ENCODE data around the gene SLC25A30.
A peak's percentile ranks its signal among the peaks of the same experiment; 100 is the strongest.
"Not testable (repeated sequence)": the region's sequence is repeated elsewhere in the genome, so short reads cannot be mapped to it uniquely, and the experiment has no call there.

SLC25A30 gene

DNA sequence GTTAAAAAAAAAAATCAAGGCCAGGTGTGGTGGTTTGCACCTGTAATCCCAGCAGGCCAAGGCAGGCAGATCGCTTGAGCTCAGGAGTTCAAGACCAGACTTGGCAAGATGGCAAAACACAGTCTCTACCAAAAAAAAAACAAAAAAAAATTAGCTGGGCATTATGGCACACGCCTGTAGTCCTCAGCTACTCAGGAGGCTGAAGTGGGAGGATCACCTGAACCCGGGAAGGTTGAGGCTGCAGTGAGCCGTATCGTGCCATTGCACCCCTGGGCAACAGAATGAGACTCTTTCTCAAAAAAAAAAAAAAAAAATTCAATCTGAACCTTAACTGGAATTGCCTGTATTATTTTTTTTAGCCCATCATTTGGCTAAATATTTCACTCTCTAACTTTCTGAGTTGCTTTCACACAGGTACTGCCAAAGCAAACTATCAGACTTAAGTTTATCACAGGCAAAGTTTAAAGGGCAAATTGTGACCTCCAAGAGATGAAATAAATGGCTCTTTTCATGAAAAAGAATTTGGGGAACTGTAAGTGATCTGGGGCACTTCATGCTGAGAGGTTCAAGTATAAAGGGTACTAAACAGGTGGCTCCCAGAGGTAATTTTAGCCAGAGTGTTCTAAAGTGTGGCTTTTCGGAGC lies 14.7 kb upstream of the SLC25A30 start:
- no peak for DNase-seq (ENCODE audit: low read depth in 2 of 2)

DNA sequence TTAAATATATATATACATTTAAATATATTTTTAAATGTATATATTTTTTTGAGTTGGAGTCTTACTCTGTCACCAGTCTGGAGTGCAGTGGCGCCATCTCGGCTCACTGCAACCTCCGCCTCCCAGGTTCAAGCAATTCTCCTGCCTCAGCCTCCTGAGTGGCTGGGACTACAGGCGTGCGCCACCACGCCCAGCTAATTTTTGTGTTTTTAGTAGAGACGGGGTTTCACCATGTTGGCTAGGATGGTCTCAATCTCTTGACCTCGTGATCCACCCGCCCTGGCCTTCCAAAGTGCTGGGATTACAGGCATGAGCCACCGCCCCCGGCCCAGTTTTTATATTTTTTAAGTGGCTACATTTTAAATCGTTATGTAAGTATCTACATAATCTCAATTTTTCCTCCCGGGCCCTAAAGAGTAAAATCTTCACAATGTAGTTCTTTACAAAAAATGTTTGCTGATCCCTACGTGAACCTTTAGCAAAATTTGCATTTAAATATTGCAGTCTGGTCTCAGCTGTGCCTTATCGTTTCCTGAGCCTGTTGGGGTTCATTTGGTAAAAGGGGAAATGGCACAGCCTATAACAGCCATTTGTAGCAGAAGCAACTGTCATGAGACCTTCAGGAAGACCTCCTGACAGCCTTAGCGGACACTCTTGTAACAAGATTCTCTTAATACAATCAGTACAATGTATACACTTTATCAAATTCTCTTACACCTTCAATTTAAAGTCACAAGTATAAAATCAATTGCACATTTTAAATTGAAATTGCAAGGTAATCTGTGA lies 8.1 kb upstream of the SLC25A30 start:
- not testable (repeated sequence) for DNase-seq (ENCODE audit: low read depth in 2 of 2)

DNA sequence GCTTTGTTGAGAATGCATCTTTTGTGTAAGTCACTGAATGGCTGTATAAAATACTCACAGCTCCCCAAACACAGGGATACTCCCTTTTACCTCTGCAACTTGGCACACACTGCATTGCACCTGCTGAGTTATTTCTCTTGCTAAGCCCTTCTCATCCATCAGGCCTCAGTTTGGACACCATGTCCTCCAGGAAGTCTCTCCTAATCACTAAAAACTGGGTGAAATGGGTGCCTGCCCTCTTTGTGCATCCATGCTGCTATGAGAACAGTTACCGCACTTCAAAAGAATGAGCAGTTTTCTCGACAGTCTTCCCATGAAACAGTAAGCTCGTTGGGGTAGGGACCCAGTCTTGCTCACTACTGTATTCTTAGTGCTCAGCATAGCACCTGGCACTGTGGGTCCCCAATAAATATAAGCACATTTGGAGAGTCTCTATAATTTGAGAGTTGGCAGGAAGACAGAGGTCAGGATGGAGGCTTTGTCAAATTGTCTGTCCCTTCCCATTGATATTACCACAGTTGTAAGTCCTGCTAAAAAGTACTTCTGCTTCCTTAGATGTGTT lies 4.6 kb upstream of the SLC25A30 start:
- DNase-seq (ENCODE audit: low read depth in 2 of 2), result no peak

DNA sequence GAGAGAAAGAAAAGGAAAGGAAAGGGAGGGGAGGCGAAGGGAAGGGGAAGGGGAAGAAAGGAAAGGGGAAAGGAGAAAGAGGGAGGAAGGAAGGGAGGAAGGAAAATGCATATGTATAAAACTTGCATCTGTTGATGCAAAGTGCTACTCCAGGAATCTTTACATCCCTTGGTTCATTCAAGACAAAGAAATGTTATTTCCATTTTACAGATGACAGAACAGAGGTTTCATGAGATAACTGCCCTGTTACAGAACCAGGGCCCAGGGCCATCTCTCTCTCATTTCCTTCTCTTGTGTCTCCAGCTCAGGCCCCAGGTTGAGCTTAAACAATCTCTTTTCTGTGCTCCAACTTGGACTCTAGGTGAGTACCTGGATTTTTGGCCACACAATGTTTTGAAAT lies 1.8 kb upstream of the SLC25A30 start:
- no peak for DNase-seq (ENCODE audit: low read depth in 2 of 2)

DNA sequence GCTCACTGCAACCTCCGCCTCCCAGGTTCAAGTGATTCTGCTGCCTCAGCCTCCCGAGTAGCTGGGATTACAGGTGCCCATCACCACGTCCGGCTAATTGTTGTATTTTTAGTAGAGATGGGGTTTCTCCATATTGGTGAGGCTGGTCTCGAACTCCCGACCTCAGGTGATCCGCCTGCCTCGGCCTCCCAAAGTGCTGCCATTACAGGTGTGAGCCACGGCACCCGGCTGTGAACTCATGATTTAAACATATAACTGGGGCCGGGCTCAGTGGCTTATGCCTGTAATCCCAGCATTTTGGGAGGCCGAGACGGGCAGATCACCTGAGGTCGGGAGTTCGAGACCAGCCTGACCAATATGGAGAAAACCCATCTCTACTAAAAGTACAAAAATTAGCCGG lies 1.2 kb upstream of the SLC25A30 start:
- not testable (repeated sequence) for DNase-seq (ENCODE audit: low read depth in 2 of 2)

DNA sequence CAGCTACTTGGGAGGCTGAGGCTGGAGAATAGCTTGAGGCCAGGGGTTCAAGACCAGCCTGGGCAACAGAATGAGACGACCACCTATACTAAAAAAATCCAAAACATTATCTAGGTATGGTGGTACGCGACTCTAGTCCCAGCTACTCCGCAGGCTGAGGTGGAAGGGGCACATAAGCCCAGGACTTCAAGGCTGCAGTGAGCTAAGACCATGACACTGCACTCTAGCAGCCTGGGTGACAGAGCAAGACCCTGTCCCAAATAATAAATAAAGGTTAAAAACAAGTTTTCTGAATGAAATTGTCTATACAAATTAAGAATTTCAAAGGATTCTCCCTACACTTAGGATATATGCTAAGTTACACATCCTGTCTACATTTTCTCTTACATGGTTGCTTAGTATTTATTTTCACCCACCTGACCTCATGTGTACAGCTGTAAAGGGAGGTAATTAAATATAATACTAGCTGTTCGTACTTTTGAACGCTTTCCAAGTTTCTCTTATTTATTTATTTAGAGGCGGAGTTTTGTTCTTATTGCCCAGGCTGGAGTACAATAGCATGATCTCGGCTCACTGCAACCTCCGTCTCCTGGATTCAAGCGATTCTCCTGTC lies 1.6 kb downstream of the SLC25A30 start:
- no peak for DNase-seq (ENCODE audit: low read depth in 2 of 2)

DNA sequence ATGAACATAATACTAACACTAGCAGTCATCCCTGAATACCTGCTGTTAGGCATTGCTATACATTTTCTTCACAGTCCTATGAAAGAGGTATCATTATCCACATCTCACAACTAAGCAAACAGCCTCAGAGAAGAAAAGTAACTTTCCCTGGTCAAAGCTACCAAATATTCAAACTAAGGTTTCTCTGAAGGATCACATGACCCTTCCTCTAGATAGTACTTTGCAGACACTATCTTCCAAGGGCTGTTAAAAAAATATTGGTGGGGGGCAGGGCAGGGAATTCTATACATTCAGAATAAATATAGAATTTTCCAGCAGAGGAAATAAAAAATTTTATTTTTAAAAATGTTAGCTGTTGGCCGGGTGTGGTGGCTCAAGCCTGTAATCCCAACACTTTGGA lies 3.1 kb downstream of the SLC25A30 start:
- DNase-seq (ENCODE audit: low read depth in 2 of 2), result no peak

DNA sequence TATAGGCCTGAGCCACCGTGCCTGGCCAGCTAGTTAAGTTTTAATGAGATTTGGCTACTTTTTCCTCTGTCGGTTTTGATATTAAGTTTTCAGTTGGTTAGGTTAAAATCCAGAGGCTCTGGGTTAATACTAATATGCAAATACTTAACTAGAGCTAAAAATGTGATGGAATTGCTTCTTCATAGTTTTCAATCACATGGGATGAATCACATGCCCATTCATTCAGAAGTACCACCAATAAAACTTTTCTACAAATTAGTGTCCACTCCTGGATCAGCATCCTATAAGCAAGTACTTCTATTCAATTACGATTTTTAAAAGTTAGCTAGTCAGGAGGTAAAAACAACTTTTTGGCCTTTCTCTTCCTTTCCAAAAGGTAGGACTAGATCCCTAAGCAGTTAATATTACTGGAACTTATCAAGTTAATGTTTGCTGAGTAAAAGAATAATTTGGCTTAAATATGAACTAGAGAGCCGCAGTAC lies 4.3 kb downstream of the SLC25A30 start:
- no peak for DNase-seq (ENCODE audit: low read depth in 2 of 2)

DNA sequence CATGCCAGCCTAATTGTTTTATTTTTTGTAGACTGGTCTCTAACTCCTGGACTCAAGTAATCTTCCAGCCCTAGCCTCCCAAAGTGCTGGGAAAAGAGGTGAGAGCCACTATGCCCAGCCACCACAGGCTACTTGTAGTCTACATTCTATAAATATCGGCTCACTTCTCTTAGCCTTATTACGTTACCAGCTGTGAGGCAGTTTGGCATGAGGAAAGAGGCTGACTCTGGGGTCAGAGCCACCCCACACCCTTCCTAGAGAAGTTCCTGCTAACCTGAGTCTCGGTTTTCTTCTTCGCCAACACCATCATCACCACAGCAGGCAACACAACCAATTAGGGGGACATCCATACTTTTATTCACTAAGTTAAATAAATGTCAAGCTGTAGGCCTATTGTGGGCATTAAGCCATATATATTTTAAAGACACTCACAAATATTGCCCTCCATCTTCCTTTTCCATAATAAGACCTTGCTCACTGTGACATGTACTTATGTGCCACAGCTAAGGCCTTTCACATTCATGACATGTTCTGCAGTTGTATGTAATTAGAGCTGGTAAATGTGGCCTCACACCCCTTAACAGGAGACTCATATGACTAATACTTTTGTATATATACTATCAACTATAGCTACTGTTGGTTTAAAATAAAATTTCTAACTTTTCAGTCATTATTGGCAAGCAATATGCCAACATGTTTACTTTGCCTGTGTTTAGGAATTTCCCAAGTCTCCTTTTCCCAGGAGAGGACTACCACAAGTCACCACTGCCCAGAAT lies 5.7 kb downstream of the SLC25A30 start:
- no peak for DNase-seq (ENCODE audit: low read depth in 2 of 2)

DNA sequence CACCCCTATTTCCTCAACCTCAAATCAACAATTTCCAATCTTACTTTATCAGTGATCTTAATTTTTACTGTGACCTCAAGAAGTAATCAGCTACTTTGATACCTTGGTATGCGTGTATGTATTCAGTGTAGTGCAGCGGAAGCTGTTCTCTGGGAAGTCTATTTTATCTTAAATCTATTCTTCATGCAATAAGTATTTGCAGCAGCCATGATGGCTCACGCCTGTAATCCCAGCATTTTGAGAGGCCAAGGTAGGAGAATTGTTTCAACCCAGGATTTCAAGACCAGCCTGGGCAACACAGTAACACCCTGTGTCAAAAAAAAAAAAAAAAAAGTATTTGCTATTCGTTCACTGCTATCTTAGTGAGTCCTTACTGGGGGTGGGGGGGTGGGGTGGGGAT lies 6.5 kb downstream of the SLC25A30 start:
- DNase-seq (ENCODE audit: low read depth in 2 of 2), result no peak

DNA sequence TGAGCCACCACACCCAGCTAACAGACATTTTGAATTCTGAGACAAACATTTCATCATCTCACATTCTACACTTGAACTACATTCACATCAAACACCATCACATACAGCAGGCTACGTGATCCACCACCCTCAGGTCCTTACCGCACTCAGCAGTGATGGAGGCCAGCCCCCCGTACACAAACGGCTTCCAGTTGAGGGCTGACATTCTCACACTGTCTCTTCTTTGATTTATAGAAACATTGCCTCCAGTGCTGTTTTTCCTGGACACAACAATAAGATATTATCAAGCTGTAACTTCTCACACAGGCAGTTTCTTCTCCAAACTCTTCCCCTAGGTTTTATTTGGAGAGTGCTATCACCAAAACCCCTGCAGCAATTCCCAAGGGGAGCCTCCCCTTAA lies 7.0 kb downstream of the SLC25A30 start:
- no peak for DNase-seq (ENCODE audit: low read depth in 2 of 2)

DNA sequence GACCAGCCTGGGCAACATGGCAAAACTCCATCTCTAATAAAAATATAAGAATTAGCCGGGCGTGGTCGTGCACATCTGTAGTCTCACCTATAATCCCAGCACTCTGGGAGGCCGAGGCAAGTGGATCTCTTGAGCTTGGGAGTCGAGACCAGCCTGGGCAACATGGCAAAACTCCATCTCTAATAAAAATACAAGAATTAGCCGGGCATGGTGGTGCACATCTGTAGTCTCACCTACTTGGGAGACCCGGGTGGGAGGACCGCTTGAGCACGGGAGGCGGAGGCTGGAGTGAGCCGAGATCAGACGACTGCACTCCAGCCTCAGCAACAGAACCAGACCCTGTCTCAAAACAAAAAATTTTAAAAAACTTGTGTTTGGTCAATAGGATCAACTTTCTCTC lies 7.7 kb downstream of the SLC25A30 start:
- DNase-seq (ENCODE audit: low read depth in 2 of 2), result no peak

DNA sequence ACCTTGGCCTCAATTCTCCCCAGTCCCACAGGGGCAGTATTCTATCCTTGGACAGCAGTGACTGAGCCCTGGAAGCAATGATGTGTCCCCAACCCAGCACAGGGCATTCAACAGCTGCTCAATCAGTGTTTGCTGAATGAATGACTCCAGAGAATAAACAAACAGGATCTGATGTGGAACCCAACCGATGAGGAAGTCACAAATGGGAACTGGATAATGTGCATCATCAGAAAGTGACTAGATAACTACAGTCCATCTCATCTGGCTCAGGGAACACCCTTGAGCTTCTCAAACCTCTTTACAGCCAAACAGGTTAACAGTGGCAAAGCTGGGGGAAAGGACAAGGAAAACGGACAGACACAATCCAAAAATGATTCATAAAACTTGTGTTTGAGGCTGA lies 8.2 kb downstream of the SLC25A30 start:
- no peak for DNase-seq (ENCODE audit: low read depth in 2 of 2)

DNA sequence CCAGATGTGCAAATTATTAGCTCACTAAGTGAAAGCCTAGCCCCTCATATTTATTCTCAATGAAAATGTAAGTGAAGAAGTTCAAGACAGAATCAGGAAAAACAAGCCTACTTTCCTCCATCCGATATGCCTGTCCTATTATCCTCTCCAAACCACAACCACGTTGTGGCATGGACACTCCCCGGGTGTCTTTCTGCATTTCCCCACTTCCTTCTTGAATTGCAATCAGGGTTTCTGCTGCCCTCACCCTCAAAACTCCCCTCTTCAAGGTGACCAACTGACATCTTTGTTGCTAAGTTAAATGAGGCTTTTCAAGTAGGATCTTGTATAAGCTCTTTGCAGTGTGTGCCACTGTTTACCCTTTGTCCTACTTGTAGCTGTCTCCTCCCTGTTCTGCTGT lies 11.8 kb downstream of the SLC25A30 start:
- DNase-seq (ENCODE audit: low read depth in 2 of 2), result no peak

DNA sequence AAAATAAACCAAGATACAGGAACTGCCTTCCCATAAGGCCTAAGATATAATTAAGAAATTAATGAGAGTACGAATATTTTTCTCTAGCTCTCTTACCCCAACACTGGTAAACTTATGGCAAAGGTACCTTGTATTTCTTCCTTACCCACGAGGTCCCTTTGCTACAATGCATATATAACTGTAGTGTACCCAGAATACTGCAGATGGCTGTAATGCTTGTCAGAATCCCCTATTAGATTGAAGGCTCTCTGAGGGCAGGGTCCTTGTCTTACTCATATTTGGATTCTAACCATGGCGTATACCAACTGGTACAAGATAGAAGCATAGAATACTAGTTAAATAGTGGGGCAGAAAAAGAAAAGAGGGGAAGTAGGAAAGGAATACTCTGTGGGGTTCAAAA lies 15.1 kb downstream of the SLC25A30 start:
- no peak for DNase-seq (ENCODE audit: low read depth in 2 of 2)

DNA sequence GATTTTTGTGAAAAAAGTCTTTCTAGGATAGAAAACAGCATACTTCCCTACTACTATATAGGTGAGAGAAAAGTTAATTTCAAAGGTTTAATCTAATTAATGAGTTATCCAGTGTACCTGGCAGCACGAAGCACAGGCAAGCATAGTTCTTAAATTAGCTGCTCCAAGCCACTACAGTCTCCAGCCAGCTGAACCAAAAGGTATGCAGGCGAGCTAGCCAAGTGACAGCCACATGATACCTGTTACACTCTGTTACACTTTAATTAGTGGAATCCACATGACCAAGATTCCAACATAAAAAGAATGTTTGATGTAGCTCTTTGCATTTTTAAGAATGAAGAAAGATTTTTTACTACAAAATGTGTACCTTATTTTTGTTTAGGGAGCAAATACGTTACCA lies 15.5 kb downstream of the SLC25A30 start:
- DNase-seq (ENCODE audit: low read depth in 2 of 2), result no peak

DNA sequence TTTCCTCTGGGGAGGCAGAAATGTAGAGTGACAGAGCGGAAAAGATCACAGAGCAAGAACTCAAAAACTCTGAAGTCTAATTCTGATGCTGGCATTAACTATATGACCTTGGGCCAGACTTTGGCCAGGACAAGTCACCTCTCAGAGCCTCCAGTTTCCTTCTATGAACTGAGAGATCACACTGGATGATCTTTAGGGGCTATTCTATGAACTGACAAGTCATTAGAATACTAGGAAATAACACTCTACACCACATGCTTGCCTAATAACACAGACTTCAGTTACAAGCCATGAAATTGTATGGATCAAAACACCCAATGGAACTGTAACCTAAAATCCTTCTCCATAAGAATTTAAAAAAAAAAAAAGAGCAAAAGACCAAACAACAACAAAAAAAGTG lies 16.9 kb downstream of the SLC25A30 start:
- DNase-seq (ENCODE audit: low read depth in 2 of 2), result no peak

DNA sequence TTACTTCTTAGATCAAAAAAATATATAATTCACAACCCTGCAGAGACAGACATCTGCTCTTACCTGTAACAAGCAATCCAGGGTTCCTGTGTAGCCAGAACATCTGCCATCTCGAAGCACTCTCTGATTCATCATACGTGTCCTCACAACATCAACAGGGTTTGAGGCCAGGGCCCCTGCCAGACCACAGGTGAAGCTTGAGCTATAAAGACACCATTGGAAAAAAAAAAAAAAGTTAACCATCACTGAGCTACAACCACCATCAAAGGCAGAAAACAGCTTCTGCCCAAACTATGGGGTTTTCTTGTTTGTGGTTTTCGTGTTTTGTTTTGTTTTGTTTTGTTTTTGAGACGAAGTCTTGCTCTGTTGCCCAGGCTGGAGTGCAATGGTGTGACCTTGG lies 19.3 kb downstream of the SLC25A30 start:
- DNase-seq (ENCODE audit: low read depth in 2 of 2), result peak in 1 of 2 donors; percentile 12

DNA sequence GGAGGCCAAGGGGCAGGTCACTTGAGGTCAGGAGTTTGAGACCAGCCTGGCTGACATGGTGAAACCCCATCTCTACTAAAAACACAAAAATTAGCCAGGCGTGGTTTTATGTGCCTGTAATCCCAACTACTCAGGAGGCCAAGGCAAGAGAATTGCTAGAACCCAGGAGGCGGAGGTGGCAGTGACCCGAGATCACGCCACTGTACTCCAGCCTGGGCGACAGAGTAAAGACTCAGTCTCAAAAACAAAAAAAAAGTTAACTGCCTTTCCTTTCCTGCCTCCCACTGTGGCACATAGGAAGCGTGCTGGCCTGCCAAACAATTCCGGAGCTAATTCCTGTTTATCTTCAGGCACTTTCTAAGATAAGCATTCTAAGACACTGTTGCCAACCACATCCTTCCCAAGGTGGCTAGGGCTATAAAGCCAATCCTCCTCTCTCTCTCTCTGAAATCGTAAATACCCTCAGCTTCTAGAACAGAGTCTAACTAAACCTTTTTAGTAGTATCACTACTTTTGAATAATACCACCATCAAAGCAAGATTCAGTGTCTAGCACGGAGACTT lies 21.6 kb downstream of the SLC25A30 start:
- no peak for DNase-seq (ENCODE audit: low read depth in 2 of 2)

DNA sequence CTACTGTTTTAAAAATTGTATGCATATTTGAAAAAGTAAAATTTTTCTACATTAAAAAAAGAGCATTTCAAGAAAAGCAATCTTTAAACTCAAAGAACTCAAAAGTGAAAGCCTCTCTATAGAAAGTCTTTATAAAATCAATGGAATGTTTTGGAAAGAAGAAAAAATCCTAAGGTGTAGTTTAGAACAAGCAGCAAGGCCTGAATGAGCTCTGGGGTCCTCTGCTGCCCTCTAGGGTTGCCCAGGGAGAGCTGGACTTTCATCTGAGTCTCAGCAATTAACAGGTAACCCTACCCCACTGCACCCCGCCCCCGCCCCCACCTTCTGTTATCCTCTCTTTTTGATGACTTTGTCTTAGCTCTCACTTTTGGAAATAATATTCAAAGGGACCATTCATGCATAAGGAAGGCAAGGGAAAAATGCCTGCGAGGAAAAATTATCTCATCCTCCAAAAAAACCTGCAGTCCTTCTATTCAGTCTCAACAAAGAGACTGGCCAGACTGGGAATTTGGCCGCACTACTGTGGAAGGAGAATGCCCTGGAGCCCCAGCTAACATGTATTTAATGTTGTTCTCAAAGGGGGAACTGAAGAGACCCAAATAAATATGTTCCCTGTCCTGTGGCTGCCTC lies 24.1 kb downstream of the SLC25A30 start:
- DNase-seq (ENCODE audit: low read depth in 2 of 2), result peak in 1 of 2 donors; percentile 7

DNA sequence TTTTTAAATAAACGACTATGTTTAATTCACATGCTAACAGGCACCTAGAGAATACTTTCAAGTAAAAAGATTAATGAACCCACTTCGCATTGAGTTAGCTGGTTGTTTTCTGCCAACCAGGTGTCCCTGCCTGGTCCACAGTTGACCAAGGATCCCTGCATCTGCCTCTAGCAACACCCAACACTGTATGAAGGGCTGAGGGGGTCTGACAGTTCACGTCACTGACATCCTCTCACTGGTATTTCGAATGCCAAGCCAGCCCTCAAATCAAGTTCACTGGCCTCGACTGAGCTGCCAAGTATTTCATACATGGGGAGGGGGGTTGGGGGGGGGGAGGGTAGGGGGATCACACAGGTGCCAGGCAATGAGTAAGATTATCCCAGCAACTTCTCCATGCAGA lies 25.4 kb downstream of the SLC25A30 start:
- no peak for DNase-seq (ENCODE audit: low read depth in 2 of 2)
